ENCODE results near the gene PMF1. TPM values are rescaled to one million over a fixed set of nuclear protein-coding genes. Genes with fewer than 3 reads are reported as not detected.

PMF1 gene
- total RNA-seq, 2 experiments from 2014 or later = 135 TPM

DNA sequence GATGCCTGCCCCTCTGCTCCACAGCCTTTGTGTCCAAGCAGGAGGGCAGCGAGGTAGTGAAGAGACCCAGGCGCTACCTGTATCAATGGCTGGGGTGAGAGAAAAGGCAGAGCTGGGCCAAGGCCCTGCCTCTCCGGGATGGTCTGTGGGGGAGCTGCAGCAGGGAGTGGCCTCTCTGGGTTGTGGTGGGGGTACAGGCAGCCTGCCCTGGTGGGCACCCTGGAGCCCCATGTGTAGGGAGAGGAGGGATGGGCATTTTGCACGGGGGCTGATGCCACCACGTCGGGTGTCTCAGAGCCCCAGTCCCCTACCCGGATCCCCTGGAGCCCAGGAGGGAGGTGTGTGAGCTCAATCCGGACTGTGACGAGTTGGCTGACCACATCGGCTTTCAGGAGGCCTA is 29.9 kb downstream of the PMF1 start:
- H3K4me3 Mint-ChIP-seq = no peak overlapping the region
- DNase-seq = no peak
- H3K27ac Mint-ChIP-seq = no peak overlapping the region
- CTCF ChIA-PET = no interaction called here
- no peaks in the 10 kb centered on the region for H3K9me3 Mint-ChIP-seq
- intact Hi-C loops (cut with micrococcal nuclease) = no loop called here
- peaks cover 12% of the 10 kb centered on the region for H3K36me3 Mint-ChIP-seq (ENCODE audit: low read depth)
- peaks cover 11% of the 10 kb centered on the region for H3K4me1 Mint-ChIP-seq (ENCODE audit: low read depth)
- H3K27me3 Mint-ChIP-seq (ENCODE audit: low read depth) = no peaks in the 10 kb centered on the region

DNA sequence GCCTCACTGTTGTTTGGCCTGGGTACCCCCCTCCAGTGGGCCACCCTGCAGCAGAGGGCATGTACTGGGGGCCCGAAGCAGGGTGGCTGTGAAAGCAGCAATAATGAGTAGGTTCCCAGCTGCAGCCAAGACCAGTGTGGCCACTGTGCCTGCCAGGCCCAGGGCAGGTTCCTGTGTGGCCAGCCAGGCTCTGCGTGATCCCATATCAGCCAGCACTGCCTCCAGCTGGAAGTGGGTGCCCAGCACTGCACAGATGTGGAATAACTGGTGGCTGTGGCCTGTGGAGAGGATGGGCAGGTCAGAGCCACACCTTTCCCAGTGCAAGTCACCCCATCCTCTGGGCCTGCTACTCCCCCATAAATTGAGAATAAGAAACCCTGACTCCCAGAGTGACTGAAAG is 31.3 kb downstream of the PMF1 start:
- Mint-ChIP-seq H3K4me1 (ENCODE audit: low read depth) (peaks cover 11% of the 10 kb centered on the region), H3K9me3 (no peaks in the 10 kb centered on the region), H3K4me3 (no peak overlapping the region), H3K36me3 (ENCODE audit: low read depth) (peaks cover 8% of the 10 kb centered on the region), H3K27me3 (ENCODE audit: low read depth) (no peaks in the 10 kb centered on the region), H3K27ac (no peak overlapping the region)
- intact Hi-C loops (cut with micrococcal nuclease) = no loop called here
- CTCF ChIA-PET = no interaction called here
- DNase-seq = no peak

DNA sequence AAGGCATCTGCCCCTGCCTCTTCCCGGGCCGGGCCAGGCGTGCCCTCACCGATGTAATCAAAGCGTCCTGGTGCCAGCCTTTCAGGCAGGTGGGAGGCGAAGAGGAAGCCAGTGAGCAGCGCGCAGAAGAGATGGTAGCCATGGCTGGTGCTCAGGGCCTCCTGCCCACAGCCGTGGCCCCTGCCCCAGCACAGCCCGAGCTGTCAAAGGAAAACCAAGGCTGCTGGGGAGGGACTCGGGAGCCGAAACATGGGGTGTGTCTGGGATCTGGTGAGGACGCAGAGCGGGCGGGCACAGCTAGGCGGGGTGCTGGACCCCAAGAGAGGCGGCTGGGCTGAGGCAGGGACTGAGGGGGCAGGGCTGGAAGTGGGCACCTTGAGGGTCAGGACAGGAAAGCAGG is 31.9 kb downstream of the PMF1 start:
- CTCF ChIA-PET = interaction anchor here (1.4 to 1.5 kb wide), 2 partner anchors 18 to 98 kb away, joined by 4 to 5 read pairs; no protein-coding TSS in a partner anchor
- Mint-ChIP-seq H3K36me3 (ENCODE audit: low read depth) (peaks cover 5% of the 10 kb centered on the region), H3K27me3 (ENCODE audit: low read depth) (no peaks in the 10 kb centered on the region), H3K27ac (no peak overlapping the region), H3K9me3 (no peaks in the 10 kb centered on the region), H3K4me1 (ENCODE audit: low read depth) (peaks cover 11% of the 10 kb centered on the region), H3K4me3 (peak overlapping the region; percentile 3)
- intact Hi-C loops (cut with micrococcal nuclease) = no loop called here
- DNase-seq = no peak

DNA sequence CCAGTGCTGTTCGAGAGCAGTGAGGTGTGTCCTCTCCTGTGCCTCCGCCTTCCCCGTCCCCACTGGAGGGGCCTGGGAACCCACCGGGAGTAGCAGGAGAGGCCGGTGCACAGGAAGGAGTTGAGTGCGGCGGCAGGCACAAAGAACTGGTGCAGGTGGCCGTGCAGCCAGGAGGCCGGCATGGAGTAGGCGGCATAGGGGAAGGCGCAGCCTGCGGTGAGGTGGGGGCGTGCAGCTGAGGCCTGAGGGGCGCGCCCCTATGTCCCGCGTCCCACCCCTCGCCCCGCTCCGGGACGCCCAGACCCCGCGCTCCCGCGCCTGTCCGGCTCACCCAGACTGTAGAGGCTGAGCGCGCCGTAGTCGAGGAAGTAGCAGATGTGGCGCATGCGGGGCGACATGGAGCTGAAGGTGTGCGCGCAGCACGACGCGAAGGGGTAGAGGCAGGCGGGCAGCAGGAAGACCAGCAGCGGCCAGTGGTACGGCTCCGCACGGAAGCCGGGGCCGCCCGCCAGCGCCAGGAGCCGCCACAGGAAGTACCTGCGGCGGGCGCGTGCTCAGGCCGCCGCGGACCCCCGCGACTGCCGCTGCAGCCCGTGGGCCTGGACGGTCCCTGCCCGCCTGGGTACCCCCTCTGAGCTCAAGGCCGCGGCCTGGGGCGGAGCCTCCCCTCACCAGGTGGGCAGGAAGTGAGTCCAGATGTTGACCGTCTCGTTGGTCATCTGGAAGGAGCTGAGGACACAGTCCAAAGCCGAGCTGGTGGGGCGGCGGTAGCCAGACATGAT is 32.8 kb downstream of the PMF1 start:
- Mint-ChIP-seq H3K4me3 (peak overlapping the region; percentile 66), H3K9me3 (no peaks in the 10 kb centered on the region)
- intact Hi-C loops (cut with micrococcal nuclease) = no loop called here

DNA sequence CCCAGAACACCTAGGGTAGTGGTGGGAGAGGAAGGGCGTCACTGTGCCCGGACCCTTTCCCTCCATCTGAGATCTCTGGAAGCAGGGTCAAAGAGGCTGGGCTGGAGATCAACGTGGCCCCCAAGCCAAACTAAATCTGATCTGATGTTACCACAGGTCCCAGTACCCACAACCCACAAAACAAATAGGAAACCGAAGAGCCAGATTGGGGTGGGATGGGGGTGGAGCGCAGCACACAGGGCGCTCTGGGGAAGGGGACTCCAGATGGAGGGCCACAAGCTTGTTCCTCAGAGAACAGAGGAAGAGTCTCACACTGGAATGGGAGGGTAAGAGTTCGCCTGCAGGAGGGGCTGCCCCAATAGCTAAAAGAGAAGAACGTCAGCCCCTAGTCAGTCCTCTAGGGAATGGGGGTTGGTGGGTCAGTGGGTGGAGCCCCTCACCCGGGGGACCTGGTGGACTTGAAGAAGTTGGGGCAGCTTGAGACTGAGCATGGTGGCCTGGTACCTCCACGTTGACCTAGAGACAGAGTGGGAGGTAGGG is 33.5 kb downstream of the PMF1 start:
- intact Hi-C loops (cut with micrococcal nuclease) = no loop called here
- H3K36me3 Mint-ChIP-seq (ENCODE audit: low read depth) = peaks cover 7% of the 10 kb centered on the region
- H3K4me3 Mint-ChIP-seq = peak overlapping the region; percentile 21
- H3K9me3 Mint-ChIP-seq = no peaks in the 10 kb centered on the region
- CTCF ChIA-PET = interaction anchor here (0.5 to 1.5 kb wide), 7 partner anchors 20 to 238 kb away, joined by 3 to 5 read pairs (median 4); no protein-coding TSS in a partner anchor
- DNase-seq = no peak
- no peak overlapping the region for H3K27ac Mint-ChIP-seq
- H3K27me3 Mint-ChIP-seq (ENCODE audit: low read depth) = no peaks in the 10 kb centered on the region
- peaks cover 11% of the 10 kb centered on the region for H3K4me1 Mint-ChIP-seq (ENCODE audit: low read depth)

More for the DNA sequence above, 32.8 kb downstream of the PMF1 start:
- Mint-ChIP-seq H3K27me3 (ENCODE audit: low read depth) (no peaks in the 10 kb centered on the region), H3K27ac (no peak overlapping the region), H3K4me1 (ENCODE audit: low read depth) (peaks cover 11% of the 10 kb centered on the region), H3K36me3 (ENCODE audit: low read depth) (peaks cover 5% of the 10 kb centered on the region)
- DNase-seq = peak; percentile 50
- CTCF ChIA-PET = interaction anchor here (0.6 to 1.5 kb wide), 7 partner anchors 19 to 148 kb away, joined by 3 to 5 read pairs (median 4); no protein-coding TSS in a partner anchor

DNA sequence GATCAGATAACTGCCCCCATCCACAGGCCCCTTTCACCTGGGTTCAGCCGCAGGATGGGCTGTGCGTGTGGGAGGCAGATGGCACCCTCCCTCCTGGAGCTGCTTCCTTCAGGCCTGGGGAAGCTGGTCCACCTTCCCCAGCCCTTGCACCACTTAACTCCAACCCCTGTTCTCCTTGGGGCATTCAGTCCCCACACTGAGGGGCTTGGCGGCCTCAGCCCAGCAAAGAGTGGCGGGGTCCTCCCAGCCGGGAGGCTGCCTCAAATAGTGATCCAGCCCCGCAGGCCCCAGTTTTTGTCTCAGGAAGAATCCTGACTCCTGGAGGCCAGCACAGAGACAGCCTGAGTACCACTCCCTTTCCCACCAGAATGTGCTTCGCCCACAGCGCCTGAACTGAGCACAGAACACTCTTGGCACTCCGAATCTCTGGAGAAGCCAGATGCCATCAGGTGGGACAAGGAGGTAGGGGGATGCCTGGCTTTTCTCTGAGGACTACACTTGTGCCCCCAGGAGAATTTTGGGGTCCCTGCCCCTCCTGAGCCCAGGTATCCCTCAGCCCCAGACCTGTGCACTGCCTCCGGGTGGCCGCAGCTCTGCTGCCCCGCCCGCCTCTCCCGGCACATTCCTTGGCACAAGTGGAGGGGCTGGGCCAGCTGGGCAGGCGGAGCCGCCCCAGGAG is 34.1 kb downstream of the PMF1 start:
- no peak overlapping the region for H3K27ac Mint-ChIP-seq
- no peak for DNase-seq
- H3K9me3 Mint-ChIP-seq = no peaks in the 10 kb centered on the region
- no peaks in the 10 kb centered on the region for H3K27me3 Mint-ChIP-seq (ENCODE audit: low read depth)
- CTCF ChIA-PET = interaction anchor here (0.5 to 1.5 kb wide), 5 partner anchors 24 to 238 kb away, joined by 3 to 7 read pairs (median 5); no protein-coding TSS in a partner anchor
- peaks cover 11% of the 10 kb centered on the region for H3K4me1 Mint-ChIP-seq (ENCODE audit: low read depth)
- peaks cover 7% of the 10 kb centered on the region for H3K36me3 Mint-ChIP-seq (ENCODE audit: low read depth)
- intact Hi-C loops (cut with micrococcal nuclease) = no loop called here
- H3K4me3 Mint-ChIP-seq = no peak overlapping the region

DNA sequence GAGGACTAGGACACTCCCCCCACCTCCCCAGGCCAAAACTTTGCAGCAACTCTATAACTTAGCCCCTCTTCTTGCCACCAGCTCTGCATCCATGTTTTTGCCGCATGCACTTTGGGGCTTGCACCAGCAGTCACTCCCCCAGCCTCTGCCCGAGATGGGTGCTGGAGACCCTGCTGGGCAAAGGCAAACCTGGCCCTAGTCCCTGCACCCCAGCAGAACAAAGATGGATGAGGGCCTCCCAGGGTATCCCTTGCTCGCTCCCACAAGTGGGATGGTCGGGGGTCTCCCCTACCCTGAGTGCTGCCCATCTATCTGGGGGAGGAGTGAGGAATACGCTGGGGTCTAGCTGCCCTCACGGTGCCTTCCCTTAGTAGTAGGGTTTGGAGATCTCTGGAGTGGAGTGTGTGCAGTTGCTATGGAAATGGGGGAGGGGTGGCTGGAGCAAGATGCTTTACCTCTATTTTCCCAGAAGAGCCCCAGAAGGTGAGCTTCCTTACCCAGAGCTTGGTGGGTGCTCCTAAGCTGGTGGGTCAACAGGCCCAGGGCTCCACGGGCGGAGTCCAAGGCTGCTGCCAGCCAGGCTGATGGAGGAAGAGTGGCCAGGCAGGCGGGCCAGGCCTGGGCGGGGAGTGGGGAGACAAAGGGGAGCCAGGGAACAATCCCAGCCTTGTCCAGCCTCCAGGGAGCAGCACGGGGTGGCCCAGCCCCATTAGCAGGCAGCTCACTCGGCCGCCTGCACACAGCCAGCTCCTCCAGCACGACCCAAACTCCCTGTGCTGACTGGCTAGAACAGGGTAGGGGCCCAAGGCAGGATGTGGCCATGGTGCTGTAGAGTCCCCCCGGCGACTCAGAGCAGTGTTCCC is 34.9 kb downstream of the PMF1 start, which contains the start of gene PAQR6:
Gene PAQR6 (minus strand): TSS at position 597 of the 863 bp plus-strand sequence. CDS start 1,325 bp downstream, outside the sequence.
- CTCF ChIA-PET = interaction anchor here (1.0 kb wide), 1 partner anchor 12 kb away, joined by 3 read pairs; no protein-coding TSS in a partner anchor
- intact Hi-C loops (cut with micrococcal nuclease) = no loop called here

DNA sequence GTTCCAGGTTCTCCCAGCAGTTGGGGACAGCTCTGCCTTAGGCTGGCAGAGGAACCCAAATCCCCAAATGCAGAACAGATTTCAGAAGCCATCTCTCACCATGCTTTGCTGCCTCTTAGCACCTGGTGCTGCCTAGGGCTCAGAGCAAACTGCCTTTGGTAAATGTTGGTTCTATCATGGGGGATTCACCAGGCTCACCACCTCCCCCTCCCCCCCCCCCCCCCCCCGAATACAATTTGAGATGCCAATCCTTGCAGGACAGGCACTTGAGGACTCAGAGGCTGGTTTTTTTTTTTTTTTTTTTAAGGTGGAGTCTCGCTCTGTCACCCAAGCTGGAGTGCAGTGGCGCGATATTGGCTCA is 35.5 kb downstream of the PMF1 start:
- DNase-seq = no peak
- peaks cover 11% of the 10 kb centered on the region for H3K4me1 Mint-ChIP-seq (ENCODE audit: low read depth)
- H3K4me3 Mint-ChIP-seq = no peak overlapping the region
- intact Hi-C loops (cut with micrococcal nuclease) = no loop called here
- no peaks in the 10 kb centered on the region for H3K9me3 Mint-ChIP-seq
- no peaks in the 10 kb centered on the region for H3K27me3 Mint-ChIP-seq (ENCODE audit: low read depth)
- H3K36me3 Mint-ChIP-seq (ENCODE audit: low read depth) = peaks cover 11% of the 10 kb centered on the region
- no peak overlapping the region for H3K27ac Mint-ChIP-seq
- CTCF ChIA-PET = interaction anchor here (1.0 kb wide), 1 partner anchor 11 kb away, joined by 3 read pairs; no protein-coding TSS in a partner anchor

More for the DNA sequence above, 34.9 kb downstream of the PMF1 start, which contains the start of gene PAQR6:
- no peak within 1 kb of the TSS for H3K4me3 Mint-ChIP-seq
- DNase-seq = no peak
- H3K36me3 Mint-ChIP-seq (ENCODE audit: low read depth) = peaks cover 7% of the 10 kb centered on the region
- H3K27ac Mint-ChIP-seq = no peak within 1 kb of the TSS
- no peaks in the 10 kb centered on the region for H3K9me3 Mint-ChIP-seq
- peaks cover 11% of the 10 kb centered on the region for H3K4me1 Mint-ChIP-seq (ENCODE audit: low read depth)
- H3K27me3 Mint-ChIP-seq (ENCODE audit: low read depth) = no peaks in the 10 kb centered on the region

DNA sequence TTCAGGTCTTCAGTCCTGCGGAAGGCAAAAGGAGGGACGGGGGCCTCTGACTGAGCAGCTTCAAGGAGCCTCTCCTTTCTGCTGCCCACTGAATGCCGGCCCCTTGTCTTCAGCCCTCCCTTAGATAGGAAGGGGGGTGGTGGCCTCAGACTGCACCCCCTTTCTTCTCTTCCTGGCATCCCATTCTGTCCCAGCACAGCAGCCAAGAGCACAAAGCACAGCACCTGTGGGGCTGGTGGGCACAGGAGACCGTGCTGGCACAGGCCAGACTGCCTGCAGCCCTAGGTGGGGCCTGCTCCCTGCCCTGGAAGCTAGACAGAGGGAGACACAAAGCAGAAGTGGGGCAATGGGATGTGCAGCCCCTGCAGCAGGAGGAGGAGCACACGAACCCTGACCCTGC is 36.8 kb downstream of the PMF1 start:
- Mint-ChIP-seq H3K9me3 (no peaks in the 10 kb centered on the region), H3K27me3 (ENCODE audit: low read depth) (no peaks in the 10 kb centered on the region), H3K4me1 (ENCODE audit: low read depth) (peaks cover 11% of the 10 kb centered on the region), H3K27ac (peak overlapping the region; percentile 24), H3K36me3 (ENCODE audit: low read depth) (peaks cover 17% of the 10 kb centered on the region), H3K4me3 (no peak overlapping the region)
- no peak for DNase-seq
- CTCF ChIA-PET = interaction anchor here (1.0 kb wide), 1 partner anchor 108 kb away, joined by 3 read pairs; no protein-coding TSS in a partner anchor
- intact Hi-C loops (cut with micrococcal nuclease) = no loop called here

DNA sequence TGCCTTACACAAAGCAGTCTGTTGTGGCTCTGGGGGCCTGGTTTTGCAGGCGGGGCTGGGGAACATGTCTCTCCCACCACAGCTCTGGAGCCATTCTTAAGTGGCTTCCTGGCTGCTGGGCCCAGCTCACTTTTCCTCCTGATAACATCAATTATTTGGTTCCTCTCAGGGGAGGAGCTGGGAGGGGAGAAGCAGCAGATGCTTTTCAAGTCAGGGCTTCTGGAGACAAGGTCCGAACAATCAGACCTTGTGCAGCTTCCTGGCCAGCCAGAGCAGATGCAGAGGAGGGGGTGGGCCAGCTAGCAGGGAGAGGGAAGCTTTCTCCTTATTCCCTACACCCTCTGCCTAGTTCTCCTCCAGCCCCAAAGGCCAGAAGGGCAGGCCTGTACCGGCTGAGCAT is 38.7 kb downstream of the PMF1 start:
- no peaks in the 10 kb centered on the region for H3K27me3 Mint-ChIP-seq (ENCODE audit: low read depth)
- no peak for DNase-seq
- H3K27ac Mint-ChIP-seq = peak overlapping the region; percentile 18
- H3K4me1 Mint-ChIP-seq (ENCODE audit: low read depth) = no peaks in the 10 kb centered on the region
- no peak overlapping the region for H3K4me3 Mint-ChIP-seq
- CTCF ChIA-PET = interaction anchor here (1.1 to 1.2 kb wide), 3 partner anchors 8 to 110 kb away, joined by 3 to 4 read pairs (median 4); no protein-coding TSS in a partner anchor
- H3K36me3 Mint-ChIP-seq (ENCODE audit: low read depth) = peaks cover 22% of the 10 kb centered on the region
- no peaks in the 10 kb centered on the region for H3K9me3 Mint-ChIP-seq
- intact Hi-C loops (cut with micrococcal nuclease) = no loop called here

DNA sequence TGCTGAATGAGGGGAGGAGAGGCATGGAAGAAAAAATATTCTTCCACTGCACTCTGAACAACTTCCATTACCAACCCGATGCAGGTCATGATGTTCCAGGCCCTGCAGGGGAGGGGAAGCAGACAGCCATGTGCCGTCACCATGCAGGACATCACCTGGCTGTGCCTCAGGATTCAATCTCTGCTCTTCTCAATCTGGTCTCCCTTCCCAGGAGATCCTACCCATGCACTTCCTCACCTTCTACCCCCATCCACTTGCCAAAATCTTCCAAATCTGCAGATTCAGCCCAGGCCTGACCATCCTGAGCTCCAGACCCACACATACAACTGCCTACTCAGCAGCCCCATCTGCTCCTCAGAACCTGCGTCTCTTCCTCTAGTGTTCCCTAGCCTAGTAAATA is 40.8 kb downstream of the PMF1 start:
- no peaks in the 10 kb centered on the region for H3K4me1 Mint-ChIP-seq (ENCODE audit: low read depth)
- no peaks in the 10 kb centered on the region for H3K9me3 Mint-ChIP-seq
- intact Hi-C loops (cut with micrococcal nuclease) = no loop called here
- no peaks in the 10 kb centered on the region for H3K27me3 Mint-ChIP-seq (ENCODE audit: low read depth)
- no peak overlapping the region for H3K4me3 Mint-ChIP-seq
- CTCF ChIA-PET = interaction anchor here (0.6 to 1.5 kb wide), 2 partner anchors 24 to 111 kb away, joined by 5 read pairs; no protein-coding TSS in a partner anchor
- DNase-seq = no peak
- peaks cover 27% of the 10 kb centered on the region for H3K36me3 Mint-ChIP-seq (ENCODE audit: low read depth)
- no peak overlapping the region for H3K27ac Mint-ChIP-seq

Measured in activated naive CD4-positive, alpha-beta T cell treated with anti-CD3 and anti-CD28 coated beads for 36 hours (primary cell).